Endodermal cell (in vitro differentiated cells): ENCODE measurements around the gene FBXL17. TPM values are rescaled to one million over a fixed set of nuclear protein-coding genes. Genes with fewer than 3 reads are reported as not detected.

Experiments used
- DNase-seq: peaks from one replicate; pipeline ENCODE4 v3.0.0-alpha.2; 2017
- H3K27ac ChIP-seq: 2 replicates; pipeline ENCODE4 v1.5.1; 2013; ENCODE audit warnings: mild to moderate bottlenecking, low read depth, low read length, moderate library complexity
- H3K27me3 ChIP-seq: 2 replicates; pipeline ENCODE4 v1.6.1; 2013; ENCODE audit warnings: mild to moderate bottlenecking, low read length, moderate library complexity; ENCODE audit not compliant: insufficient read depth, control insufficient read depth, poor library complexity, severe bottlenecking
- H3K36me3 ChIP-seq: 2 replicates; pipeline ENCODE4 v1.7.0; 2013; ENCODE audit warnings: mild to moderate bottlenecking, low read length, moderate library complexity; ENCODE audit not compliant: control insufficient read depth, insufficient read depth
- H3K4me1 ChIP-seq: one replicate; pipeline ENCODE4 v1.7.0; 2013; ENCODE audit warnings: low read length; ENCODE audit not compliant: control insufficient read depth, insufficient read depth
- H3K4me3 ChIP-seq: 2 replicates; pipeline ENCODE4 v1.5.1; 2013; ENCODE audit warnings: mild to moderate bottlenecking, low read length, moderate library complexity
- H3K9ac ChIP-seq: 2 replicates; pipeline ENCODE4 v1.6.1; 2013; ENCODE audit warnings: mild to moderate bottlenecking, low read length, moderate library complexity; ENCODE audit not compliant: poor library complexity, severe bottlenecking; ENCODE audit errors: extremely low read depth
- H3K9me3 ChIP-seq: 2 replicates; pipeline ENCODE4 v1.6.1; 2013; ENCODE audit warnings: mild to moderate bottlenecking, low read length, moderate library complexity; ENCODE audit not compliant: control insufficient read depth
- H3K27ac Mint-ChIP-seq: 2 replicates; pipeline ENCODE4 v1.8.0; 2020; ENCODE audit warnings: mixed read lengths
- H3K27me3 Mint-ChIP-seq: 2 replicates; pipeline ENCODE4 v1.8.0; 2021; ENCODE audit warnings: mild to moderate bottlenecking, mixed read lengths; ENCODE audit not compliant: insufficient read depth
- H3K36me3 Mint-ChIP-seq: 2 replicates; pipeline ENCODE4 v1.8.0; 2020; ENCODE audit warnings: low read depth, mixed read lengths
- H3K4me1 Mint-ChIP-seq: 2 replicates; pipeline ENCODE4 v1.8.0; 2020; ENCODE audit warnings: mixed read lengths
- H3K4me3 Mint-ChIP-seq: 2 replicates; pipeline ENCODE4 v1.8.0; 2020; ENCODE audit warnings: mild to moderate bottlenecking, moderate library complexity, mixed read lengths
- H3K9me3 Mint-ChIP-seq: 2 replicates; pipeline ENCODE4 v1.8.0; 2020; ENCODE audit warnings: mild to moderate bottlenecking, mixed read lengths
- CTCF ChIP-seq: fragments of 200-600 bp; sonication (generic); conservative IDR thresholded peaks from 2 replicates; pipeline ENCODE4 v1.5.0; 2021; ENCODE audit warnings: antibody characterized with exemption, mild to moderate bottlenecking
- WGBS, 2 experiments: methylation state at CpG; one replicate each; pipeline versions ENCODE4 v1.1.5 to v1.1.7; 2013; ENCODE audit warnings: missing lambda C conversion rate in 2 of 2, mixed read lengths in 1 of 2; ENCODE audit not compliant: insufficient coverage in 1 of 2, insufficient read length in 1 of 2; 5-methylcytosine and 5-hydroxymethylcytosine counted together
- total RNA-seq, 2 donors: library from RNA; stranded (reverse); fragmentation: NEBNext Ultra II Directional in 1 of 2; extraction: Animal tissue kit (Norgen Biotek cat#: 25700) in 1 of 2; gene quantifications; 2 replicates in 1 of 2; 3 replicates in 1 of 2; pipeline ENCODE4 v1.2.1, GENCODE V29; 2021

FBXL17 gene
- total RNA-seq, 2 donors from 2014 or later = 7.4 to 8.6 TPM

DNA sequence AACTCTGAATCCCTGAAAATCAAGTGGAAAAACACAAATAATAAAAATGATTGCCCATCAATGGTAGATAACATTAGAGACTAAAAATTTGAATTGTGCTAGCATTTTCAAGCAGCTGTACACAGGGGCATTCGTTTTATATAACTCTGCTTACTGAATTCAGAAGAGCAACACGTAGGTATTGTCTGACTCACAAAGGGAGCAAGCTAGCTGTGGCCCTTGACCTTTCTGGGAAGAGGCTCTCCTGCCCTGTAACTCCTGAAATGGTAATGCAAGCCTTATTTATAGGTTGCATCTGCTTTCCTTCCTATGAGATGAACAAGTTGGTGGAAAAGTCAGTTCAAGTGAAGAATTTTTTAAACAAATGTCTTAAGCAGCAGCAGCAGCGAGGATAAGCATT is 492.5 kb downstream of the FBXL17 start:
- Histone ChIP-seq H3K36me3 (no peaks in the 10 kb centered on the region), H3K27ac (no peak overlapping the region), H3K9ac (no peak overlapping the region), H3K4me3 (no peak overlapping the region), H3K9me3 (no peaks in the 10 kb centered on the region), H3K4me1 (peaks cover 4% of the 10 kb centered on the region), H3K27me3 (no peaks in the 10 kb centered on the region)
- Mint-ChIP-seq H3K9me3 (no peaks in the 10 kb centered on the region), H3K27ac (no peak overlapping the region), H3K27me3 (no peaks in the 10 kb centered on the region), H3K36me3 (no peaks in the 10 kb centered on the region), H3K4me1 (peaks cover 15% of the 10 kb centered on the region), H3K4me3 (no peak overlapping the region)
- no peak for TF ChIP-seq CTCF
- 63 to 86% methylated on average over 2 to 3 of the region's 3 CpGs for WGBS, 2 experiments
- no peak for DNase-seq

DNA sequence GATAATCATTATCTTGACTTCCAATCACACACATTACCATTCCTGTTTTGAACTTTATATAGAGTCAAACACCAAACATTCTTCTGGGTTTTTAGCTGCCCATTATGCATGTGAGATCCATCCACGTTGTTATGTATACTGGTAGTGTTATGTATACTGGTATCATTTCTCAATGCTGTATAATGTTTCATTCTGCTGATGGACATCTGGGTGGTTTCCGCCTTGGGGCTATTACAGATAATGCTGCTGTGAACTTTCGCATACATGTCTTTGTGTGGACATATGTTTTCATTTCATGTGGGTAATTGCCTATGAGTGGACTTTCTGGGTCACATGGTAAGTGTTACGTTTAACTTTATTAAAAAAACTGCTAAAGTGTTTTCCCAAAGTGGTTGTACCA is 493.4 kb downstream of the FBXL17 start:
- Mint-ChIP-seq H3K36me3 (no peaks in the 10 kb centered on the region), H3K4me1 (peaks cover 14% of the 10 kb centered on the region), H3K4me3 (no peak overlapping the region), H3K9me3 (no peaks in the 10 kb centered on the region), H3K27ac (no peak overlapping the region), H3K27me3 (no peaks in the 10 kb centered on the region)
- H3K9ac ChIP-seq = no peak overlapping the region
- 87 to 93% methylated on average over 3 to 4 of the region's 4 CpGs for WGBS, 2 experiments
- no peaks in the 10 kb centered on the region for H3K27me3 ChIP-seq
- H3K4me1 ChIP-seq = peaks cover 4% of the 10 kb centered on the region
- H3K27ac ChIP-seq = no peak overlapping the region
- H3K4me3 ChIP-seq = no peak overlapping the region
- H3K36me3 ChIP-seq = no peaks in the 10 kb centered on the region
- no peaks in the 10 kb centered on the region for H3K9me3 ChIP-seq
- no peak for TF ChIP-seq CTCF
- no peak for DNase-seq

- TF ChIP-seq CTCF = no peak
- H3K27me3 Mint-ChIP-seq = no peaks in the 10 kb centered on the region
- H3K27ac ChIP-seq = no peak overlapping the region
- peaks cover 4% of the 10 kb centered on the region for H3K4me1 ChIP-seq
- H3K9ac ChIP-seq = no peak overlapping the region
- 77 to 90% methylated on average over 4 to 11 of the region's 11 CpGs for WGBS, 2 experiments
- H3K36me3 Mint-ChIP-seq = no peaks in the 10 kb centered on the region
- no peak overlapping the region for H3K27ac Mint-ChIP-seq
- H3K4me3 ChIP-seq = no peak overlapping the region
- H3K9me3 Mint-ChIP-seq = no peaks in the 10 kb centered on the region
- H3K36me3 ChIP-seq = no peaks in the 10 kb centered on the region
- H3K4me3 Mint-ChIP-seq = no peak overlapping the region
- H3K9me3 ChIP-seq = no peaks in the 10 kb centered on the region
- no peak for DNase-seq
- no peaks in the 10 kb centered on the region for H3K27me3 ChIP-seq
- H3K4me1 Mint-ChIP-seq = peaks cover 15% of the 10 kb centered on the region
Measured at GRCh38 chr5:107887166-107887943, 494.5 kb downstream of the FBXL17 start.
